Measurements from ENCODE around the gene CD300H. TPM values are rescaled to one million over a fixed set of nuclear protein-coding genes. Genes with fewer than 3 reads are reported as not detected.

Gene CD300H
- not detected for total RNA-seq

- Histone ChIP-seq H3K4me1 (no peaks in the 10 kb centered on the region), H3K4me3 (no peak within 1 kb of the TSS), H3K27me3 (no peaks in the 10 kb centered on the region), H3K9me3 (peaks cover 0 to 6% (median 0%) of the 10 kb centered on the region in 4 donors), H3K36me3 (no peaks in the 10 kb centered on the region), H3K27ac (no peak within 1 kb of the TSS)
- 71 to 84% methylated on average over 2 of the region's 2 CpGs for WGBS, 2 donors
- DNase-seq (ENCODE audit: low spot score in 2 of 2), result no peak
- TF ChIP-seq, protein P1, sequence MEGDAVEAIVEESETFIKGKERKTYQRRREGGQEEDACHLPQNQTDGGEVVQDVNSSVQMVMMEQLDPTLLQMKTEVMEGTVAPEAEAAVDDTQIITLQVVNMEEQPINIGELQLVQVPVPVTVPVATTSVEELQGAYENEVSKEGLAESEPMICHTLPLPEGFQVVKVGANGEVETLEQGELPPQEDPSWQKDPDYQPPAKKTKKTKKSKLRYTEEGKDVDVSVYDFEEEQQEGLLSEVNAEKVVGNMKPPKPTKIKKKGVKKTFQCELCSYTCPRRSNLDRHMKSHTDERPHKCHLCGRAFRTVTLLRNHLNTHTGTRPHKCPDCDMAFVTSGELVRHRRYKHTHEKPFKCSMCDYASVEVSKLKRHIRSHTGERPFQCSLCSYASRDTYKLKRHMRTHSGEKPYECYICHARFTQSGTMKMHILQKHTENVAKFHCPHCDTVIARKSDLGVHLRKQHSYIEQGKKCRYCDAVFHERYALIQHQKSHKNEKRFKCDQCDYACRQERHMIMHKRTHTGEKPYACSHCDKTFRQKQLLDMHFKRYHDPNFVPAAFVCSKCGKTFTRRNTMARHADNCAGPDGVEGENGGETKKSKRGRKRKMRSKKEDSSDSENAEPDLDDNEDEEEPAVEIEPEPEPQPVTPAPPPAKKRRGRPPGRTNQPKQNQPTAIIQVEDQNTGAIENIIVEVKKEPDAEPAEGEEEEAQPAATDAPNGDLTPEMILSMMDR (IDR thresholded peaks at IDR 0.05), result no peak
- TF ChIP-seq EP300 (IDR thresholded peaks at IDR 0.05) (no peak), POLR2A (IDR thresholded peaks at IDR 0.05) (no peak)
Measured at GRCh38 chr17:74567397-74567796, at the start of gene CD300H. CD300H (minus strand) TSS chr17:74567509.

DNA sequence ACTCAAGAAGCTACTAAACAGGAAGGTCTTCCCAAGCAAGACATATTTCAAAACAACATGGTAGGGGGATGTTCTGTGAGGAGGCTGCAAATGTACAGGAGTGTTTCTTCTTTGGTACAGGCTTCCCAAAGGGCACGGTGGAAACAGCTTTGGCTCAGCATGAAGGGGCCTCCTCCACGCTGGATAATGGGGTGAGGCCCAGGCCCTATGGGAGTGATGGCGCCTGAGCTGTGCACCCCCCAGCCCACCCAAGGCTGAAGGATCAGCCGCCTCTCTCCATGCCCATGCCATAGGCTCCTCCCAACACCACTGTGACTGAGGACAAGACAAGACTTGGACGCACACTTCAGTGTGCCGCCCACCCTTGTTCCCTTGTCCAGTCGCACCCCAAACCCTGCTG, 49.4 kb upstream of the CD300H start:
- TF ChIP-seq EP300 (IDR thresholded peaks at IDR 0.05) (no peak), POLR2A (IDR thresholded peaks at IDR 0.05) (no peak)
- TF ChIP-seq, protein P1 (IDR thresholded peaks at IDR 0.05), result no peak
- no peak for DNase-seq (ENCODE audit: low spot score in 2 of 2)
- WGBS, 2 donors, result 86 to 91% methylated on average over 7 of the region's 7 CpGs

GRCh38 chr17:74612046-74612445, 44.7 kb upstream of the CD300H start:
- no peak for DNase-seq (ENCODE audit: low spot score in 2 of 2)
- Histone ChIP-seq H3K4me1 (no peaks in the 10 kb centered on the region), H3K27me3 (no peaks in the 10 kb centered on the region), H3K36me3 (no peaks in the 10 kb centered on the region), H3K4me3 (no peak overlapping the region), H3K27ac (no peak overlapping the region), H3K9me3 (peaks cover 0 to 8% (median 0%) of the 10 kb centered on the region in 4 donors)
- TF ChIP-seq POLR2A (IDR thresholded peaks at IDR 0.05) (no peak), EP300 (IDR thresholded peaks at IDR 0.05) (no peak)
- TF ChIP-seq, protein P1 (IDR thresholded peaks at IDR 0.05), result no peak
- WGBS, 2 donors, result 84 to 90% methylated on average over 6 of the region's 6 CpGs

More for the DNA sequence above, 49.4 kb upstream of the CD300H start:
- no peaks in the 10 kb centered on the region for H3K9me3 ChIP-seq
- H3K36me3 ChIP-seq, result no peaks in the 10 kb centered on the region
- no peaks in the 10 kb centered on the region for H3K4me1 ChIP-seq
- H3K4me3 ChIP-seq, result no peak overlapping the region
- H3K27ac ChIP-seq, result no peak overlapping the region
- no peaks in the 10 kb centered on the region for H3K27me3 ChIP-seq

- Histone ChIP-seq H3K36me3 (no peaks in the 10 kb centered on the region), H3K4me1 (peaks cover 0 to 6% (median 0%) of the 10 kb centered on the region in 4 donors), H3K27ac (no peak overlapping the region), H3K9me3 (peaks cover 0 to 8% (median 0%) of the 10 kb centered on the region in 4 donors), H3K4me3 (no peak overlapping the region), H3K27me3 (no peaks in the 10 kb centered on the region)
- TF ChIP-seq EP300 (IDR thresholded peaks at IDR 0.05), result no peak
- no peak for TF ChIP-seq POLR2A (IDR thresholded peaks at IDR 0.05)
- TF ChIP-seq, protein P1 (IDR thresholded peaks at IDR 0.05), result no peak
- 29 to 30% methylated on average over 2 of the region's 2 CpGs for WGBS, 2 donors
- no peak for DNase-seq (ENCODE audit: low spot score in 2 of 2)
Measured at GRCh38 chr17:74610108-74610507, 42.8 kb upstream of the CD300H start.

DNA sequence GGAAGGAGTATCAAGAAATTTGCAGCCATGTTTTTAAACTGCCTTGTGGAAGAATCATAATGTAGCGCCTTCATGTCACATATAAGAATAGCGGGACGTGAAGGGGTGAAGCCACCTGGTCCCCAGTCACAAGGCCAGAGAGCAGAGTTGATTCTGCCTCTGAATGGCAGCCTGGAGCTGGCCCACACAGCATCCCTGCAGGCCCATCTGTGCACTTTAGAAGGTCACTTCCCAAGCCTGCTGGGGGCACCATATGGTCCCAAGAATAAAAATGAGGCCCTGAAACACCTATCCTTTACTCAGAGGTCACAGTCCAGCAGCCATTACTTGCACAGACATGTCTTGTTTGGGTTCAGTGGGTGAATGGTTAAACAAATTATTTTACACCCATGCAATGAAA, 41.2 kb upstream of the CD300H start:
- WGBS, 2 donors, result 94% methylated on average over 3 of the region's 3 CpGs
- peaks cover 0 to 8% (median 0%) of the 10 kb centered on the region in 4 donors for H3K9me3 ChIP-seq

More for the DNA sequence above, 41.2 kb upstream of the CD300H start:
- Histone ChIP-seq H3K36me3 (no peaks in the 10 kb centered on the region), H3K27ac (no peak overlapping the region), H3K27me3 (peaks cover 0 to 4% of the 10 kb centered on the region in 2 donors), H3K4me3 (no peak overlapping the region), H3K4me1 (peaks cover 0 to 11% (median 0%) of the 10 kb centered on the region in 4 donors)
- TF ChIP-seq, protein P1 (IDR thresholded peaks at IDR 0.05), result no peak
- TF ChIP-seq EP300 (IDR thresholded peaks at IDR 0.05) (no peak), POLR2A (IDR thresholded peaks at IDR 0.05) (no peak)
- DNase-seq (ENCODE audit: low spot score in 2 of 2), result no peak

All from tibial nerve (tissue), 4 donors.